Caco-2 (cell line): ENCODE results near the gene LRRC51. TPM values are rescaled to one million over a fixed set of nuclear protein-coding genes. Genes with fewer than 3 reads are reported as not detected.

ENCODE experiments used
- BruUV-seq: library from RNA; stranded (reverse); fragments of 400-500 nt; replicated peaks from 2 replicates; lab custom pipeline; 2021; lab: Mats Ljungman, UMichigan
- CTCF ChIA-PET: fragments of 300-600 bp; sonication (Branson Sonifier 250); formaldehyde crosslinking; loops from one replicate; lab custom pipeline; 2022; ENCODE audit warnings: antibody characterized with exemption; lab: Charles Lee
- POLR2A ChIA-PET: fragments of 300-600 bp; sonication (Branson Sonifier 250); formaldehyde crosslinking; loops from one replicate; lab custom pipeline; 2022; ENCODE audit warnings: antibody characterized with exemption; lab: Charles Lee
- DNase-seq, 2 experiments: peaks; one replicate each; pipeline versions ENCODE4 v3.0.0 to v3.0.0-alpha.2; 2020 to 2022
- H3K27me3 ChIP-seq: replicated peaks from 2 replicates; pipeline ENCODE4 v1.6.0; 2011; ENCODE audit warnings: low read length; ENCODE audit not compliant: control insufficient read depth, insufficient read depth
- H3K36me3 ChIP-seq: 2 replicates; pipeline ENCODE4 v1.5.1; 2011; ENCODE audit warnings: low read length; ENCODE audit not compliant: control insufficient read depth, insufficient read depth
- H3K4me1 ChIP-seq: fragments of 250-450 bp; sonication (Bioruptor Pico); 2 replicates; pipeline ENCODE4 v1.5.1; 2020; ENCODE audit warnings: mild to moderate bottlenecking
- H3K4me3 ChIP-seq: 2 replicates; pipeline ENCODE4 v1.5.1; 2011; ENCODE audit warnings: low read depth, mild to moderate bottlenecking, control low read depth, low read length
- H3K9me3 ChIP-seq: fragments of 250-450 bp; sonication (Bioruptor Pico); 2 replicates; pipeline ENCODE4 v1.5.1; 2020; ENCODE audit warnings: mild to moderate bottlenecking, moderate library complexity
- H3K27ac Mint-ChIP-seq: one replicate; pipeline ENCODE4 v1.8.0; 2022; ENCODE audit warnings: mixed read lengths; ENCODE audit not compliant: unreplicated experiment
- H3K27me3 Mint-ChIP-seq: one replicate; pipeline ENCODE4 v1.8.0; 2022; ENCODE audit warnings: mixed read lengths; ENCODE audit not compliant: insufficient read depth, unreplicated experiment
- H3K36me3 Mint-ChIP-seq: one replicate; pipeline ENCODE4 v1.8.0; 2022; ENCODE audit warnings: mild to moderate bottlenecking, mixed read lengths; ENCODE audit not compliant: insufficient read depth, unreplicated experiment
- H3K4me1 Mint-ChIP-seq: one replicate; pipeline ENCODE4 v1.8.0; 2022; ENCODE audit warnings: low read depth, mixed read lengths; ENCODE audit not compliant: unreplicated experiment
- H3K4me3 Mint-ChIP-seq: one replicate; pipeline ENCODE4 v1.8.0; 2022; ENCODE audit warnings: mild to moderate bottlenecking, moderate library complexity, mixed read lengths; ENCODE audit not compliant: unreplicated experiment
- H3K9me3 Mint-ChIP-seq: one replicate; pipeline ENCODE4 v1.8.0; 2022; ENCODE audit warnings: mixed read lengths; ENCODE audit not compliant: unreplicated experiment
- CTCF ChIP-seq, 2 experiments: fragments of 200-600 bp in 1 of 2; IDR thresholded peaks; 1 replicate in 1 of 2; 2 replicates in 1 of 2; pipeline versions ENCODE4 v1.5.1 to v1.8.0; 2011 to 2022; ENCODE audit warnings: antibody characterized with exemption in 1 of 2, control low read depth in 1 of 2, inconsistent platforms in 1 of 2, low read depth in 1 of 2, low read length in 1 of 2, mild to moderate bottlenecking in 1 of 2, moderate library complexity in 1 of 2; ENCODE audit not compliant: insufficient read depth in 1 of 2, severe bottlenecking in 1 of 2, unreplicated experiment in 1 of 2
- intact Hi-C: fragments of 100-400 bp; cut with micrococcal nuclease; formaldehyde crosslinking; loops from one replicate; pipeline ENCODE4 v1.10.0; 2022; ENCODE audit not compliant: unreplicated experiment
- total RNA-seq: library from RNA; stranded (reverse); gene quantifications from 2 replicates; pipeline ENCODE4 v1.2.3, GENCODE V29; 2022

LRRC51 gene
- total RNA-seq, 1 experiment from 2014 or later: 13.8 TPM

- Histone ChIP-seq H3K4me3 (no peak overlapping the region), H3K36me3 (no peaks in the 10 kb centered on the region; the same call in 1 of the 2 replicates), H3K27me3 (no peaks in the 10 kb centered on the region), H3K4me1 (peaks cover 26% of the 10 kb centered on the region), H3K9me3 (no peaks in the 10 kb centered on the region)
- DNase-seq: peak; percentile 53 to 55
- H3K27me3 Mint-ChIP-seq: no peaks in the 10 kb centered on the region
- intact Hi-C loops: no loop called here
- no peaks in the 10 kb centered on the region for H3K9me3 Mint-ChIP-seq
- peaks cover 34% of the 10 kb centered on the region for H3K36me3 Mint-ChIP-seq
- CTCF ChIA-PET: interaction anchor here (2.3 kb wide), 1 partner anchor 44 kb away, joined by 8 read pairs; no protein-coding TSS in a partner anchor
- no peak overlapping the region for H3K4me3 Mint-ChIP-seq
- peaks cover 31% of the 10 kb centered on the region for H3K4me1 Mint-ChIP-seq
- POLR2A ChIA-PET: no interaction called here
- H3K27ac Mint-ChIP-seq: no peak overlapping the region
- no peak for TF ChIP-seq CTCF (IDR thresholded peaks at IDR 0.05; ENCODE audit: insufficient read depth in 1 of 2, low read depth in 1 of 2, low read length in 1 of 2, severe bottlenecking in 1 of 2, unreplicated experiment in 1 of 2)
- BruUV-seq: no TSS peak
Observed at GRCh38 chr11:72069787-72070251, 10.8 kb upstream of the LRRC51 start.

- Histone ChIP-seq H3K4me1 (peaks cover 26% of the 10 kb centered on the region), H3K9me3 (no peaks in the 10 kb centered on the region), H3K27me3 (no peaks in the 10 kb centered on the region), H3K36me3 (peaks cover 3% of the 10 kb centered on the region; the same call in 1 of the 2 replicates), H3K4me3 (no peak overlapping the region)
- intact Hi-C loops: no loop called here
- Mint-ChIP-seq H3K4me3 (no peak overlapping the region), H3K27me3 (no peaks in the 10 kb centered on the region), H3K4me1 (peaks cover 31% of the 10 kb centered on the region), H3K9me3 (no peaks in the 10 kb centered on the region), H3K27ac (no peak overlapping the region), H3K36me3 (peaks cover 35% of the 10 kb centered on the region)
- no peak for DNase-seq
- CTCF ChIA-PET: interaction anchor here (2.3 kb wide), 1 partner anchor 45 kb away, joined by 8 read pairs; no protein-coding TSS in a partner anchor
- BruUV-seq: no TSS peak
- POLR2A ChIA-PET: no interaction called here
- TF ChIP-seq CTCF (IDR thresholded peaks at IDR 0.05; ENCODE audit: insufficient read depth in 1 of 2, low read depth in 1 of 2, low read length in 1 of 2, severe bottlenecking in 1 of 2, unreplicated experiment in 1 of 2): no peak
Observed at GRCh38 chr11:72070491-72070890, 10.2 kb upstream of the LRRC51 start.

GRCh38 chr11:72072348-72072747 lies 8.3 kb upstream of the LRRC51 start:
- peak; percentile 61 to 65 for DNase-seq
- H3K4me1 Mint-ChIP-seq: peaks cover 31% of the 10 kb centered on the region
- H3K27ac Mint-ChIP-seq: peak overlapping the region; percentile 50
- H3K36me3 ChIP-seq: 0 out of 2 replicates have a peak, but pooled peaks cover 3% of the 10 kb centered on the region
- H3K9me3 Mint-ChIP-seq: no peaks in the 10 kb centered on the region
- intact Hi-C loops: no loop called here
- no peaks in the 10 kb centered on the region for H3K27me3 Mint-ChIP-seq
- CTCF ChIA-PET: interaction anchor here (0.8 to 3.1 kb wide), 3 partner anchors 19 to 47 kb away, joined by 4 to 16 read pairs (median 7); no protein-coding TSS in a partner anchor
- no peak overlapping the region for H3K4me3 Mint-ChIP-seq
- H3K9me3 ChIP-seq: no peaks in the 10 kb centered on the region
- peaks cover 26% of the 10 kb centered on the region for H3K4me1 ChIP-seq
- no peak overlapping the region for H3K4me3 ChIP-seq
- H3K36me3 Mint-ChIP-seq: peaks cover 33% of the 10 kb centered on the region
- TF ChIP-seq CTCF (IDR thresholded peaks at IDR 0.05; ENCODE audit: insufficient read depth in 1 of 2, low read depth in 1 of 2, low read length in 1 of 2, severe bottlenecking in 1 of 2, unreplicated experiment in 1 of 2): no peak
- H3K27me3 ChIP-seq: no peaks in the 10 kb centered on the region
- POLR2A ChIA-PET: no interaction called here
- BruUV-seq: no TSS peak
